ENCODE data around the gene TGFBR3. TPM values are rescaled to one million over a fixed set of nuclear protein-coding genes. Genes with fewer than 3 reads are reported as not detected.

TGFBR3 gene
- total and polyA plus RNA-seq, 2 of the 8 experiments (the other 6 are each of a cell fraction or from before 2014, with no cell fraction given), result 2.0 to 6.1 TPM

- TF ChIP-seq SP2 (IDR thresholded peaks at IDR 0.05; ENCODE audit: low read length) (no peak), SIRT6 (IDR thresholded peaks at IDR 0.05; ENCODE audit: low read length) (no peak)
Observed at GRCh38 chr1:91691525-91691924, 194.4 kb downstream of the TGFBR3 start (continued).

Measured in H1 (cell line).